Measurements from ENCODE around the gene DRAXIN. TPM values are rescaled to one million over a fixed set of nuclear protein-coding genes. Genes with fewer than 3 reads are reported as not detected.

DRAXIN gene
- total RNA-seq, 1 experiment from 2014 or later = 20.5 TPM

DNA sequence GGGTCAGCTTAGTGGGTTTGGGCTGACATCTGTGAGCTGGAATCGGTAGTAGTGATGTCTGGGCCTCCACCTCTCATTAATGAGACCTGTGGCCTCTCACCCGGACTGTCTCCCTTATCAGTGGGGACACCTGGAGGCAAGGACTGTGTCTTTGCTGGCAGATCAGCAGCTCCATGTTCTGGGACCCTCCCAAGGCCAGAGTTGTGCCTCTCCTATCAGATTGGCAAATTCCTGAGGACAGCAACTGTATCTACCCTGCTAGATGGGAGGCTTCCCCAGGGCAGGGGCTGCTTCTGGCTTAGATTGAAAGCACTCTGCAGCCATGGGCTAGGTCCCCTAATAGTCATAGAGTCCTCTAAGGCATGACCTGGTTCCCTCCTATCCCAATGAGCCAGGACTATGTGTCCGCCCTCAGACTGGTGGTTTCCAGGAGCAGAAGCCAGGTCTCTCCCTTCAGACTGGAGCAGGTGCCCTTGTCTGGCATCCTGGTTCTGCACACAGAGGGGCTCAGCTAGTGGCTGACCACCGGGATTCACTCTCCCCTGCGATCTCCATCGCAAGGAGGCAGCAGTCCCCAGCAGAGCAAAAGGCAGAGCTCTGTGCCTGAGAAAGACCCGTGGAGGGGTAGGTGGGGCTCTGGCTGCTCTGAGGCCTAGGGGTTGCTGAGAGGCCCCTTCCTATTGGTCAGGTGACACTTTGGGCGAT lies 5.8 kb downstream of the DRAXIN start:
- Histone ChIP-seq H3K14ac (ENCODE audit: insufficient read depth, low read length) (no peak overlapping the region), H2BK15ac (ENCODE audit: low read depth, low read length) (no peak overlapping the region), H3K23ac (ENCODE audit: insufficient read length, low read depth, low read length) (no peak overlapping the region), H4K5ac (ENCODE audit: insufficient read length, low read depth, low read length) (no peak overlapping the region), H3K18ac (ENCODE audit: insufficient read length, low read depth, low read length) (no peak overlapping the region), H4K91ac (ENCODE audit: insufficient read length, low read depth, low read length) (no peak overlapping the region), H3K9ac (ENCODE audit: extremely low read depth, insufficient read length, low read length) (no peak overlapping the region), H3K27me3 (ENCODE audit: insufficient read depth, low read length) (no peaks in the 10 kb centered on the region; the same call in 1 of the 2 replicates), H4K8ac (replicated peaks; ENCODE audit: insufficient read length, low read depth, low read length) (no peak overlapping the region), H3K79me2 (ENCODE audit: insufficient read depth, low read length) (no peaks in the 10 kb centered on the region; the same call in 1 of the 2 replicates), H3K9me3 (ENCODE audit: control insufficient read depth, low read depth, low read length) (no peaks in the 10 kb centered on the region), H3K4me2 (ENCODE audit: insufficient read depth, insufficient read length, low read length) (no peak overlapping the region), H3K4me1 (ENCODE audit: insufficient read depth, low read length) (peaks cover 10% of the 10 kb centered on the region), H2BK120ac (ENCODE audit: low read depth, low read length, poor library complexity, severe bottlenecking) (no peak overlapping the region), H2BK5ac (ENCODE audit: insufficient read length, low read length) (no peak overlapping the region), H3K4ac (ENCODE audit: low read depth, low read length) (no peak overlapping the region), H3T11ph (ENCODE audit: low read length) (no peak overlapping the region), H3K56ac (ENCODE audit: insufficient read length, low read depth, low read length) (no peak overlapping the region), H3K79me1 (ENCODE audit: insufficient read depth, low read depth, low read length, poor library complexity, severe bottlenecking) (no peaks in the 10 kb centered on the region), H2BK12ac (ENCODE audit: insufficient read length, low read depth, low read length) (no peak overlapping the region), H3K27ac (ENCODE audit: insufficient read length, low read depth, low read length) (no peak overlapping the region), H2AFZ (ENCODE audit: low read length) (no peak overlapping the region), H2AK5ac (ENCODE audit: insufficient read length, low read length) (no peak overlapping the region), H3K23me2 (ENCODE audit: insufficient read length, low read depth, low read length, poor library complexity, severe bottlenecking) (peaks cover 8% of the 10 kb centered on the region), H2BK20ac (ENCODE audit: low read depth, low read length, poor library complexity, severe bottlenecking) (no peak overlapping the region), H4K20me1 (ENCODE audit: control insufficient read depth, insufficient read depth, insufficient read length) (peaks cover 7% of the 10 kb centered on the region)
- Mint-ChIP-seq H3K27me3 (ENCODE audit: low read depth) (peaks cover 10% of the 10 kb centered on the region), H3K36me3 (ENCODE audit: insufficient read depth in 1 of 3, low read depth in 3 of 3) (peaks cover 0 to 5% (median 0%) of the 10 kb centered on the region in 3 experiments; a peak in 2 of 7 replicates), H3K9me3 (no peaks in the 10 kb centered on the region), H3K27ac (peak overlapping the region in 1 of 3 experiments; percentile 20; a peak in 1 of 7 replicates), H3K4me3 (no peak overlapping the region), H3K4me1 (peaks cover 45 to 51% of the 10 kb centered on the region in 2 experiments)
- TF ChIP-seq, protein P1, sequence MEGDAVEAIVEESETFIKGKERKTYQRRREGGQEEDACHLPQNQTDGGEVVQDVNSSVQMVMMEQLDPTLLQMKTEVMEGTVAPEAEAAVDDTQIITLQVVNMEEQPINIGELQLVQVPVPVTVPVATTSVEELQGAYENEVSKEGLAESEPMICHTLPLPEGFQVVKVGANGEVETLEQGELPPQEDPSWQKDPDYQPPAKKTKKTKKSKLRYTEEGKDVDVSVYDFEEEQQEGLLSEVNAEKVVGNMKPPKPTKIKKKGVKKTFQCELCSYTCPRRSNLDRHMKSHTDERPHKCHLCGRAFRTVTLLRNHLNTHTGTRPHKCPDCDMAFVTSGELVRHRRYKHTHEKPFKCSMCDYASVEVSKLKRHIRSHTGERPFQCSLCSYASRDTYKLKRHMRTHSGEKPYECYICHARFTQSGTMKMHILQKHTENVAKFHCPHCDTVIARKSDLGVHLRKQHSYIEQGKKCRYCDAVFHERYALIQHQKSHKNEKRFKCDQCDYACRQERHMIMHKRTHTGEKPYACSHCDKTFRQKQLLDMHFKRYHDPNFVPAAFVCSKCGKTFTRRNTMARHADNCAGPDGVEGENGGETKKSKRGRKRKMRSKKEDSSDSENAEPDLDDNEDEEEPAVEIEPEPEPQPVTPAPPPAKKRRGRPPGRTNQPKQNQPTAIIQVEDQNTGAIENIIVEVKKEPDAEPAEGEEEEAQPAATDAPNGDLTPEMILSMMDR (conservative IDR thresholded peaks at IDR 0.05) = no peak
- no CpG with 5 or more reads among the region's 8 CpGs for WGBS (ENCODE audit: extremely low coverage, insufficient read length, low lambda C conversion rate)
- peak; percentile 64 for DNase-seq

Data from H9 (cell line).